MM.1S (cell line): ENCODE data around the gene IGFBP2.

Experiments
- DNase-seq: peaks from one replicate; pipeline ENCODE4 v3.0.0-alpha.2; 2015
- H2AFZ ChIP-seq: fragments of 300-600 bp; sonication (generic); 2 replicates; pipeline ENCODE4 v1.6.0; 2016; ENCODE audit warnings: antibody characterized with exemption, low read length
- H3F3A ChIP-seq: fragments of 300-600 bp; sonication (generic); 2 replicates; pipeline ENCODE4 v1.6.1; 2016; ENCODE audit warnings: mild to moderate bottlenecking, antibody characterized with exemption, low read length, moderate library complexity, mixed read lengths; ENCODE audit not compliant: insufficient read depth
- H3K27ac ChIP-seq: fragments of 300-600 bp; sonication (generic); 2 replicates; pipeline ENCODE4 v1.5.1; 2016; ENCODE audit warnings: mild to moderate bottlenecking, low read length
- H3K27me3 ChIP-seq: fragments of 300-600 bp; sonication (generic); replicated peaks from 2 replicates; pipeline ENCODE4 v1.6.0; 2016; ENCODE audit warnings: low read length; ENCODE audit not compliant: insufficient read depth
- H3K36me3 ChIP-seq: fragments of 300-600 bp; sonication (generic); replicated peaks from 2 replicates; pipeline ENCODE4 v1.6.1; 2016; ENCODE audit warnings: mild to moderate bottlenecking, low read length, mixed read lengths; ENCODE audit not compliant: insufficient read depth
- H3K4me1 ChIP-seq: fragments of 300-600 bp; sonication (generic); 2 replicates; pipeline ENCODE4 v1.6.1; 2016; ENCODE audit warnings: low read length, mixed read lengths
- H3K4me2 ChIP-seq: fragments of 300-600 bp; sonication (generic); 2 replicates; pipeline ENCODE4 v1.6.0; 2016; ENCODE audit warnings: low read depth, low read length
- H3K4me3 ChIP-seq: fragments of 300-600 bp; sonication (generic); 2 replicates; pipeline ENCODE4 v1.5.1; 2016; ENCODE audit warnings: low read length, mixed read lengths
- H3K79me2 ChIP-seq: fragments of 300-600 bp; sonication (generic); 2 replicates; pipeline ENCODE4 v1.6.1; 2016; ENCODE audit warnings: mixed run types, low read length, mixed read lengths
- H3K9ac ChIP-seq: fragments of 300-600 bp; sonication (generic); 2 replicates; pipeline ENCODE4 v1.6.1; 2016; ENCODE audit warnings: low read length, mixed read lengths
- H3K9me2 ChIP-seq: fragments of 300-600 bp; sonication (generic); replicated peaks from 2 replicates; pipeline ENCODE4 v1.6.1; 2016; ENCODE audit warnings: mild to moderate bottlenecking, low read length, mixed read lengths; ENCODE audit not compliant: insufficient read depth
- H3K9me3 ChIP-seq: fragments of 300-600 bp; sonication (generic); replicated peaks from 2 replicates; pipeline ENCODE4 v1.6.1; 2016; ENCODE audit warnings: mild to moderate bottlenecking, low read length, mixed read lengths; ENCODE audit not compliant: insufficient read depth
- H4K20me1 ChIP-seq: fragments of 300-600 bp; sonication (generic); 2 replicates; pipeline ENCODE4 v1.6.1; 2016; ENCODE audit warnings: mild to moderate bottlenecking, low read length, moderate library complexity, mixed read lengths; ENCODE audit not compliant: insufficient read depth
- CTCF ChIP-seq: fragments of 300-600 bp; sonication (generic); IDR thresholded peaks from 2 replicates; pipeline ENCODE4 v1.5.1; 2016; ENCODE audit warnings: antibody characterized with exemption, low read length, mixed read lengths
- EZH2 ChIP-seq: fragments of 300-600 bp; sonication (generic); optimal IDR thresholded peaks from 2 replicates; pipeline ENCODE3; 2017; ENCODE audit warnings: low read depth, mild to moderate bottlenecking, antibody characterized with exemption, low read length, mixed read lengths
- EZH2phosphoT487 ChIP-seq: fragments of 300-600 bp; sonication (generic); IDR thresholded peaks from 2 replicates; pipeline ENCODE4 v1.6.1; 2018; ENCODE audit warnings: antibody characterized with exemption, low read length

IGFBP2 gene

DNA sequence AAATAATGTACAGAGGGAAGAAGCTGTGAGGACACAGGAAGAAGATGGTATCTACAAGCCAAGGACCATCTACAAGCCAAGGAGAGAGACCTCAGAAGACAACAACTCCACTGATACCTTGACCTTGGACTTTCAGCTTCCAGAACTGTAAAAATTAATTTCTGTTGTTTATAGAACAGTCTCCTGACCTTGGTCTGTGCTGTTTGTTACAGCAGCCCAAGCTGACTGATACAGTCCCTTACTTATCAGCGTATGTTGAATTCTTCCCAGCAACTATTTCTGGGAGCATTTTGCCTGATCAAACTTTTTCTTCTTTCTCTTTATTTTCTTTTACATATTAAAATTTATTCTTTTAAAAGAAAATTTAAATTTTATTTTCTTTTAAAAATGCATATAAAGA is 47.8 kb upstream of the IGFBP2 start:
- TF ChIP-seq EZH2: no peak
- Histone ChIP-seq H3K4me2 (no peak overlapping the region), H3K4me3 (no peak overlapping the region), H3K9ac (no peak overlapping the region), H2AFZ (no peak overlapping the region), H3K9me3 (no peaks in the 10 kb centered on the region), H3F3A (no peaks in the 10 kb centered on the region), H3K79me2 (no peaks in the 10 kb centered on the region), H3K27ac (no peak overlapping the region), H3K27me3 (no peaks in the 10 kb centered on the region), H3K4me1 (no peaks in the 10 kb centered on the region), H3K36me3 (no peaks in the 10 kb centered on the region), H3K9me2 (no peaks in the 10 kb centered on the region), H4K20me1 (no peaks in the 10 kb centered on the region)
- DNase-seq: no peak

- no peak for TF ChIP-seq CTCF
- TF ChIP-seq EZH2: no peak
- no peak for TF ChIP-seq EZH2phosphoT487
- Histone ChIP-seq H3K27me3 (no peaks in the 10 kb centered on the region), H3K4me1 (no peaks in the 10 kb centered on the region), H3K79me2 (no peaks in the 10 kb centered on the region), H3K4me3 (no peak overlapping the region), H3K9ac (no peak overlapping the region), H4K20me1 (no peaks in the 10 kb centered on the region), H3K9me3 (no peaks in the 10 kb centered on the region), H3F3A (no peaks in the 10 kb centered on the region), H3K4me2 (no peak overlapping the region), H3K9me2 (no peaks in the 10 kb centered on the region), H3K36me3 (no peaks in the 10 kb centered on the region), H2AFZ (no peak overlapping the region), H3K27ac (no peak overlapping the region)
- DNase-seq: no peak
Observed at GRCh38 chr2:216588861-216589710, 44.1 kb upstream of the IGFBP2 start.

DNA sequence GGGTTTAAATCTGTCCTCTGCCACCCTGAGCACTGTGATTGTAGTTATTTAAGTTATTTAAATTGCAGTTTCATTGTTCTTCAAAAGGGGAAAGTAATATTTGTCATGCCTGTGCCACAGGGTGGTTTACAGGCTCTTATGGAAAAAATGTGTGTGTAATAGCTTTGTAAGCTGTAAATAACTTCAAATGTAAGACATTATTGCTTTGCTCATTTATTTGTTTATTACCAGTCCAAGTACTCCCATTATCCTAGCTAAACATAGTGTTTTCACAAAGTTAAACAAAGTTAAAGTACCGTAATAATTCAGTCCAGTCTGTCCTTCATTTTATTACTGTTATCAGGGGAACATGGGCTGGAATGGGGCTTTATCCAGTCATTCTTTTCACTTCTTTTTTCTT is 43.4 kb upstream of the IGFBP2 start:
- no peaks in the 10 kb centered on the region for H3K4me1 ChIP-seq
- H2AFZ ChIP-seq: no peak overlapping the region
- H3K4me3 ChIP-seq: no peak overlapping the region
- no peaks in the 10 kb centered on the region for H3K27me3 ChIP-seq
- H3F3A ChIP-seq: no peaks in the 10 kb centered on the region
- H3K27ac ChIP-seq: no peak overlapping the region
- no peak for DNase-seq
- H3K9ac ChIP-seq: no peak overlapping the region
- no peaks in the 10 kb centered on the region for H4K20me1 ChIP-seq
- no peak overlapping the region for H3K4me2 ChIP-seq
- H3K9me2 ChIP-seq: no peaks in the 10 kb centered on the region
- H3K79me2 ChIP-seq: no peaks in the 10 kb centered on the region
- H3K9me3 ChIP-seq: no peaks in the 10 kb centered on the region
- H3K36me3 ChIP-seq: no peaks in the 10 kb centered on the region
- TF ChIP-seq EZH2: no peak
- no peak for TF ChIP-seq CTCF
- TF ChIP-seq EZH2phosphoT487: no peak

DNA sequence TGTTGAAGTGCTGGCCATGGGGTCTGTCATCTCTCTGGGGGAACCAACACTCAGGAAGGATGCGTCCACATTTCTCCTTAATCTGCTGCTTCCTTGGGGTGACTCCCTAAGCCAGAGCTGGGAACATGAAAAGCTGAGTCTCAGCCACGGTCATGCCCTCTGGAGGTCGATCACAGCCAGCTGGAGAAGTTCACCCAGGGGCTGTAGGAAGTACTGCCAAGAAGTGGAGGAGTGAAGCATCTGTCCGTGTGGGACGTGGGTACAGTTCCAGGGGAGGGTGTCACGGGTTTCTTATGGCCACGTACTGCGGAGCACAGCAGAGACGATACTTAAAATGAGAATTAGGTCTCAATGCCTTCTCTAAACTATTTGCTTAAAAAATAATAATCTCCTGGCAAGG is 42.4 kb upstream of the IGFBP2 start:
- Histone ChIP-seq H3K4me2 (no peak overlapping the region), H3K9ac (no peak overlapping the region), H3K4me1 (no peaks in the 10 kb centered on the region), H3K27me3 (no peaks in the 10 kb centered on the region), H3K4me3 (no peak overlapping the region), H3K9me2 (no peaks in the 10 kb centered on the region), H3K79me2 (no peaks in the 10 kb centered on the region), H3K27ac (no peak overlapping the region), H3K9me3 (no peaks in the 10 kb centered on the region), H2AFZ (no peak overlapping the region), H3K36me3 (no peaks in the 10 kb centered on the region), H3F3A (no peaks in the 10 kb centered on the region), H4K20me1 (no peaks in the 10 kb centered on the region)
- no peak for DNase-seq
- TF ChIP-seq EZH2 (no peak), EZH2phosphoT487 (no peak), CTCF (no peak)
